ENCODE results near the gene VILL. TPM values are rescaled to one million over a fixed set of nuclear protein-coding genes. Genes with fewer than 3 reads are reported as not detected.

The VILL gene
- total RNA-seq, result 2.7 and 5.5 TPM in 2 replicates

DNA sequence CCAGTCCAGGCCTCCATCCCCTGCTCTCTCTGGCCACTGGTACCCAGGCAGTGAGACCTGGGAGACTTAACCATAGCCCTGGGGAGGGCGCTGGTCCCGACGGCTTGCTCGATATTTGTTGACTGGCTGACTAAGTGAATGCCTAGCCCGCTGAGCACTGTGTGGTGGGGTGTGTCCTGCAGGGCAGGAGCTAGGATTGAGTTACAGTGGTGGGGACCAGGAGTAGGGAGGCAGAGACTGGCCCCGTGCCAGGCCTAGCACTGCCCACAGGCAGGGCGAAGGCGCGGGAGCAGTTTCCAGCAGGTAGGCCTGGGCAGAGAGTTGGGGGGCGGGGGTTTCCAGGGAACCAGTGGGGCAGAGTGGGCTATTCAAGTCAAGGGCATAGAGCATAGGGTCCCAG, at the start of gene VILL:
TSS of gene VILL (plus strand) at position 260 of the 400 bp plus-strand sequence. CDS start 2,887 bp downstream, outside the sequence.

DNA sequence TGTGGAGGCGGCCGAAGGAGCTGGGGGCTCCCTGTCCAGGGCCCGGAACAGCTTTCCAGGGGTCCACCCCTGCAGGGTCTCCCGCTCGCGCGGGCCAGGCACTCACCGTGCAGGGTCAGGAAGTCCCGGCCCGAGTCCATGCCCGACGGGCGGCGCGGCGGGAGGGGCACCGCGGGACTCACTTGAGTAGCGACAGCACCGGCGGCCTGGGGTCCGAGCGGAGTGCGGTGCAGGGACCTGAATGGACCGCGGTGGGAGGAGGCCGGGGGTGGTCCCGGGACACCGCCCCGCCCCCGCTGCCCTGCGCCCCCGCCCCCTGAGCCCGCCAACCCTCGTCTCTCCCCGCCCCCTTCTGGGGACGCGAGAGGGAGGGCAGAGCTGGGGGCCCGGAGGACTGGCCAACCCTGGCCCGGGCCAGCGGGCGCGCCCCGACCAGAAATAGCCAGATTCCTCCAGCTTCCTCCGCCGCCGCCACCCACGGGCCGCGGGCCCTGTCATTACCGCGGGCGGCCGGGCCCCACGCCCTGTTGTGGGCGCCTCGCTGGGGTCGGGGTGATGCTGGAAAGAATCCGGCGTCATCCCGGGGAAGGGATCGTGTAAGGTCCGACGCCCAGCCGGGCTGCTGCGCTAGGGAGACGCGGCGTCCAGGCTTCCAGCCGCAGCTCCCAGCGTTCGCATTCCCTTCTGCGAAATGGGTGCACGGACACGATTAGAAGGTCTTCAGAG, 39.0 kb downstream of the VILL start, which contains the start of gene PLCD1:
TSS of gene PLCD1 (minus strand) at position 243 of the 726 bp plus-strand sequence. CDS start at position 140, 103 bp downstream.

DNA sequence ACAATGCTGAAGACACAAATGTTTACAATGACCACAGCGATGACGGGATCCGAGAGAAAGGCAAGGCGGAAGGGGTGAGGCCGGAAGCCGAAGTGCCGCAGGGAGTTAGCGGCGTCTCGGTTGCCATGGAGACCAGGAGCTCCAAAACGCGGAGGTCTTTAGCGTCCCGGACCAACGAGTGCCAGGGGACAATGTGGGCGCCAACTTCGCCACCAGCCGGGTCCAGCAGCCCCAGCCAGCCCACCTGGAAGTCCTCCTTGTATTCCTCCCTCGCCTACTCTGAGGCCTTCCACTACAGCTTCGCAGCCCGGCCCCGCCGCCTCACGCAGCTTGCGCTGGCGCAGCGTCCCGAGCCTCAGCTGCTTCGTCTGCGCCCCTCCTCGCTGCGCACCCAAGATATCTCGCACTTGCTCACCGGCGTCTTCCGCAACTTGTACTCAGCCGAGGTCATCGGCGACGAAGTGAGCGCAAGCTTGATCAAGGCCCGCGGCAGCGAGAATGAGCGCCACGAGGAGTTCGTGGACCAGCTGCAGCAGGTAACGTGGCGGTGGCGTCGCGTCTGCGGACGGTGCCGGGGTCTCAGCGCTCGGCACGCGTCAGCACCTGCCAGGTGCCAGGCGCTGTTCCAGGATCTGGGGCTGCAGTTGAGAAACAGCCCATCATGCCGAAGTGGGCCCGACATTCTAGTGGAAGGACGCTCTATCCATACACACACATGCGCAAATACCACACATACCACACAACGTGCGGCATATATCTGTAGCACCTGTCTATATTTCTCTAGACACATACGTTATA, 48.7 kb downstream of the VILL start, which contains the start of gene DLEC1:
TSS of gene DLEC1 (plus strand) at position 108 of the 798 bp plus-strand sequence. CDS start at position 126, 18 bp downstream.

Other genes with a start within 250 kb of the VILL start
- 23.5 and 26.0 TPM in 2 replicates for gene CTDSPL, start 128.9 kb upstream of the VILL start, total RNA-seq
- 18.5 and 26.7 TPM in 2 replicates for gene PLCD1, start 38.9 kb downstream of the VILL start, total RNA-seq
- gene DLEC1, start 48.4 kb downstream of the VILL start, total RNA-seq, result 0.13 TPM in 1 of 2 replicates, not detected in the other
- gene ACAA1, start 146.3 kb downstream of the VILL start, total RNA-seq, result 32.8 and 35.0 TPM in 2 replicates
- gene MYD88, start 147.9 kb downstream of the VILL start, total RNA-seq, result 26.1 and 39.7 TPM in 2 replicates
- 23.2 and 41.9 TPM in 2 replicates for gene OXSR1, start 174.8 kb downstream of the VILL start, total RNA-seq